DOHH2 (cell line): Measurements from ENCODE around the gene PPRC1.

ENCODE experiments used
- CTCF ChIP-seq: fragments of 200-600 bp; sonication (generic); IDR thresholded peaks from one replicate; pipeline ENCODE4 v1.5.1; 2014; ENCODE audit warnings: antibody characterized with exemption, mild to moderate bottlenecking, low read depth, low read length; ENCODE audit not compliant: poor library complexity, severe bottlenecking
- EZH2phosphoT487 ChIP-seq: fragments of 200-600 bp; sonication (generic); IDR thresholded peaks from 2 replicates; pipeline ENCODE4 v1.6.1; 2017; ENCODE audit warnings: borderline replicate concordance, mild to moderate bottlenecking, antibody characterized with exemption, low read length, moderate library complexity, mixed read lengths

GRCh38 chr10:102114861-102115618, 17.8 kb upstream of the PPRC1 start:
- TF ChIP-seq CTCF (no peak), EZH2phosphoT487 (no peak)
